ENCODE results near the gene LMBR1L.

Gene LMBR1L

GRCh38 chr12:49066120-49066519 lies 44.5 kb downstream of the LMBR1L start:
- TF ChIP-seq FOXM1 (IDR thresholded peaks at IDR 0.05; ENCODE audit: borderline replicate concordance, low read depth) = no peak
- no peak for TF ChIP-seq USF1 (IDR thresholded peaks at IDR 0.05)
- no peak for TF ChIP-seq TAF1 (IDR thresholded peaks at IDR 0.05; ENCODE audit: low read depth)
- TF ChIP-seq TCF12 (IDR thresholded peaks at IDR 0.05; ENCODE audit: low read depth) = no peak
- TF ChIP-seq EP300 (IDR thresholded peaks at IDR 0.05; ENCODE audit: borderline replicate concordance) = no peak
- TF ChIP-seq CREB1 (IDR thresholded peaks at IDR 0.05; ENCODE audit: low read depth) = no peak
- TF ChIP-seq NFIC (IDR thresholded peaks at IDR 0.05) = no peak
- no peak for TF ChIP-seq ZBTB7A (IDR thresholded peaks at IDR 0.05; ENCODE audit: low read depth)
- TF ChIP-seq EGR1 (IDR thresholded peaks at IDR 0.05) = no peak
- TF ChIP-seq REST (IDR thresholded peaks at IDR 0.05; ENCODE audit: low read depth) = no peak
- no peak for TF ChIP-seq TEAD4 (IDR thresholded peaks at IDR 0.05)
- no peak for TF ChIP-seq RAD21 (IDR thresholded peaks at IDR 0.05; ENCODE audit: low read depth)

- TF ChIP-seq TCF12 (IDR thresholded peaks at IDR 0.05; ENCODE audit: low read depth) = no peak
- TF ChIP-seq NFIC (IDR thresholded peaks at IDR 0.05) = no peak
- no peak for TF ChIP-seq TAF1 (IDR thresholded peaks at IDR 0.05; ENCODE audit: low read depth)
- no peak for TF ChIP-seq EGR1 (IDR thresholded peaks at IDR 0.05)
- TF ChIP-seq YY1 (IDR thresholded peaks at IDR 0.05; ENCODE audit: low read depth) = no peak
- no peak for TF ChIP-seq TEAD4 (IDR thresholded peaks at IDR 0.05)
- no peak for TF ChIP-seq RAD21 (IDR thresholded peaks at IDR 0.05; ENCODE audit: low read depth)
- TF ChIP-seq REST (IDR thresholded peaks at IDR 0.05; ENCODE audit: low read depth) = no peak
- no peak for TF ChIP-seq CREB1 (IDR thresholded peaks at IDR 0.05; ENCODE audit: low read depth)
- TF ChIP-seq USF1 (IDR thresholded peaks at IDR 0.05) = no peak
- TF ChIP-seq FOXM1 (IDR thresholded peaks at IDR 0.05; ENCODE audit: borderline replicate concordance, low read depth) = no peak
- TF ChIP-seq EP300 (IDR thresholded peaks at IDR 0.05; ENCODE audit: borderline replicate concordance) = no peak
- TF ChIP-seq MAX (IDR thresholded peaks at IDR 0.05) = no peak
- TF ChIP-seq CEBPB (IDR thresholded peaks at IDR 0.05) = no peak
- TF ChIP-seq ZBTB7A (IDR thresholded peaks at IDR 0.05; ENCODE audit: low read depth) = no peak
Observed at GRCh38 chr12:49064767-49065152, 45.9 kb downstream of the LMBR1L start.

DNA sequence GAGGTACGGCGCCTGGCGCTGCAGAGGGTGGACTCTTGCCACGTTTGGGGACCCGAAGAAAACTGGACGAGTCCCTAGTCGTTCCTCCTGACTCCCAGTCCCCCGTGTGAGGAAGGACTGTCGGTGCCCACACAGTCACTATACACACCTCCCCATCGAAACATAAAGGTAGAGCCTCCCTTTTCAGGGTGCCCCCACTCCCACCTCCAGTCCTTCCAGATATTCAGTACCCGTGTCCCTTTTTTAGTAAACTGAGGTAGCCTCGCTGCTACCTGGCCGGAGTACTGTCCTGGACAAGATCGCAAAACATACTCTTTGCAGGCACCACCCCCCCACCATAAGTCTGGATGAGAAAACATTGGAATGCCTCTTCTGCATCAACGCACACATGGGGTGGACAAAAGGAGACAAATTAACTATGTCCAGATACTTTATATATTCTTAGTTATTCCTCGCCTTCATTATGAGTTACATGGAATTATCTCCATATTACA lies 49.4 kb downstream of the LMBR1L start:
- TF ChIP-seq USF1 (IDR thresholded peaks at IDR 0.05) (no peak), CREB1 (IDR thresholded peaks at IDR 0.05; ENCODE audit: low read depth) (no peak), REST (IDR thresholded peaks at IDR 0.05; ENCODE audit: low read depth) (no peak), NFIC (IDR thresholded peaks at IDR 0.05) (no peak), YY1 (IDR thresholded peaks at IDR 0.05; ENCODE audit: low read depth) (no peak), RAD21 (IDR thresholded peaks at IDR 0.05; ENCODE audit: low read depth) (no peak), TEAD4 (IDR thresholded peaks at IDR 0.05) (no peak), FOXM1 (IDR thresholded peaks at IDR 0.05; ENCODE audit: borderline replicate concordance, low read depth) (no peak), TAF1 (IDR thresholded peaks at IDR 0.05; ENCODE audit: low read depth) (no peak), TCF12 (IDR thresholded peaks at IDR 0.05; ENCODE audit: low read depth) (no peak), EP300 (IDR thresholded peaks at IDR 0.05; ENCODE audit: borderline replicate concordance) (no peak), ZBTB7A (IDR thresholded peaks at IDR 0.05; ENCODE audit: low read depth) (no peak), CEBPB (IDR thresholded peaks at IDR 0.05) (no peak), EGR1 (IDR thresholded peaks at IDR 0.05) (no peak), MAX (IDR thresholded peaks at IDR 0.05) (no peak)

All from Ishikawa (cell line).